Activated CD8-positive, alpha-beta memory T cell treated with anti-CD3 and anti-CD28 coated beads, Interleukin-2, amount 50 U/mL, for 24 hours (primary cell): ENCODE data around the gene SELENOF.
"Not testable (repeated sequence)": the region's sequence is repeated elsewhere in the genome, so short reads cannot be mapped to it uniquely, and the experiment has no call there.

Source experiments
- DNase-seq: peaks from one replicate; pipeline ENCODE4 v3.0.0-alpha.2; 2020; ENCODE audit errors: extremely low read depth

The SELENOF gene

DNA sequence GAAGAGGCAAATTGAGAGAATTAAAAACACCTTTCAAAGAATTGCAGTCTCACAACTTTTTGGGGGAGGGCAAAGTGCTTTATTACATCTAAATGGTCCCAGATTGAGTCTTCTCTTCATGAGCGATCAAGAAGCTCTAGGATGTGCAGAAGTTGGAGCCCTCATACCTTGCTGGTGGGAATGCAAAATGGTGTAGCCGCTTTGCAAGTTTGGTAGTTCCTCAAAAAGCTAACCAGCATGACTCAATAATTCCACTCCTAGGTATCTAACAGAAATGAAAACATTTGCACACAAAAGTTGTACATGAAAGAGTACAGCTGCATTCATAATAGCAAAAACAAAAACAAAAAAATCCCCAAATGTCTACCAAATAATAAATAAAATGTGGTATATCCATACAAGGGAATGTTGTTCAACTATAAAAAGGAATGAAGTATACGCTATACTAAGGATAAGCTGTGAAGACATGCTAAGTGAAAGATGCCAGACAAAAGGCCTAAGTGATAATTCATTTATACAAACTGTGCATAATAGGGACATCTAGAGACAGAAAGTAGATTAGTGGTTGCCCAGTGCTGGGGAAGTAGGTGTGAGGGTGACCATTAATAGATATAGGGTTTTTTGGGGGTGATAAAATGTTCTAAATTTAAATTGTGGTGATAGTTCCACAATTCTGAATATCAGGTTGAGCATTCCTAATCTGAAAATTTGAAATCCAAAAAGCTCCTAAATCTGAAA, 55.2 kb downstream of the SELENOF start:
- DNase-seq: no peak

GRCh38 chr1:86856196-86856595, 57.7 kb downstream of the SELENOF start:
- DNase-seq: no peak

DNA sequence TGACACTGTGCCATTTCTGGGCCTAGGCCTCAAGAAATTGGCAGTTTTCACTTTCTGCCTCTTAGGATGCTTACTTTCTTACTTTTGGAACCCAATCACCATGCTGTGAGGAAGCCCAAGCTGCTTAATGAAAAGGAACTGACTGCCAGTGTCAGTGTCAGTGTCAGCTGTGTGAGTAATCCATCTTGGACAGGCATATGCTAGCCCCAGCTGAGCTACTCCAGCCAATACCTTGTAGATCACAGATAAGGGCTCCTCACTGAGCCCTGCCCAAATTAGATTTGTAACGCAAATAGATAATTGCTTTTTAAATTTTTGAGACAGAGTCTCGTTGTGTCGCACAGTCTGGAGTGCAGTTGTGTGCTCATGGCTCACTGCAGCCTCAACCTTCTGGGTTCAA, 59.6 kb downstream of the SELENOF start:
- no peak for DNase-seq

DNA sequence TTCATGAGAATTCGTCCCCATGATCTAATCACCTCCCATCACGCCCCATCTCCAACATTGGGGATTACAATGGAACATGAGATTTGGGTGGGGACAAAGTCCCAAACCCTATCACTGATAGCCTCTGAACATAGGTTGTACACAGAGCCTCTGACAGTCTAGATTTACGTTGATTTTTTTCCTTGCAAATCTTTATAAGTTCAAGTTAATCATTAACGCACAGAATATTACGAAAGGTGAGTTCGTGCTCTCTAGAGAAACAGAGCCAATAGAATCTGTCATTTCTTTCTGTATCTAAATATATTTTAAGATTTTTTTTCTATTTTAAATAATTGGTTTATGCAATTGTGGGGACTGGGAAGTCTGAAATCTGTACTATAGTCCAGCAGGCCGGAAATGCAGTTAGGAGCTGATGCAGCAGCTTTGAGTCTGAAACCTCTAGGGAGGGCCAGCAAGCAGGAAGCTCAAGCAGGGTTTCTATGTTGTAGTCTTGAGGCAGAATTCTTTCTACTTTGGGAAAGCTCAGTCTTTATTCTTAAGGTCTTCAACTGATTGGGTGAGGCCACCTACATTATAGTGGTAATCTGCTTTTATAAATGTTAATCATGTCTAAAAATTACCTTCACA, 61.0 kb downstream of the SELENOF start:
- no peak for DNase-seq

DNA sequence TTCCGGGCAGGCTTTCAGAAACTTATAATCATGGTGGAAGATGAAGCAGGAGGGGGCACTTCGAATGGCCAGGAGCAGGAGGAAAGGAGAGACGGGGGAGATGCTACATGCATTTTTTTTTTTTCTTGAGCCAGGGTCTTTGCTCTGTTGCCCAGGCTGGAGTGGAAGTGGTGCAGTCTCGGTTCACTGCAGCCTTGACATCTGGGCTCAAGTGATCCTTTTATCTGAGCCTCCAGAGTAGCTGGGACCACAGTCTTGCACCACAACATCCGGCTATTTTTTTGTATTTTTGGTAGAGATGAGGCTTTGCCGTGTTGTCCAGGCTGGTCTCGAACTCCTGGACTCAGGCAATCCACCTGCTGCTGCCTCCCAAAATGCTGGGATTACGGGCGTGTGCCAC, 61.6 kb downstream of the SELENOF start:
- no peak for DNase-seq

DNA sequence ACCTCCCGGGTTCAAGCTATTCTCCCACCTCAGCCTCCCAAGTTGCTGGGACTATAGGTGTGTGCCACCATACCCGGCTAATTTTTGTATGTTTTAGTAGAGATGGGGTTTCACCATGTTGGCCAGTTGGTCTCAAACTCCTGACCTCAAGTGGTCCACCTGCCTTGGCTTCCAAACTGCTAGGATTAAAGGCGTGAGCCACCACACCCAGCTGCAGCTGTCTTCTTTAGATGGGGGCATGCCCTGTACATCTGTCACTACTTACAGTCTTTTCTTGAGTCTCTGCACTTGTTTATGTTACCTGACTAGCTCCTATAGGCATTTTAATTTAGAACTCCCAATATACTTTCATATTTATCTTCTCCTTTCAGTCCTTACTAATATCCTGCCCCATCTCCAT, 64.2 kb downstream of the SELENOF start:
- no peak for DNase-seq

- no peak for DNase-seq
These were observed 65.3 kb downstream of the SELENOF start for GRCh38 chr1:86848654-86849053.

DNA sequence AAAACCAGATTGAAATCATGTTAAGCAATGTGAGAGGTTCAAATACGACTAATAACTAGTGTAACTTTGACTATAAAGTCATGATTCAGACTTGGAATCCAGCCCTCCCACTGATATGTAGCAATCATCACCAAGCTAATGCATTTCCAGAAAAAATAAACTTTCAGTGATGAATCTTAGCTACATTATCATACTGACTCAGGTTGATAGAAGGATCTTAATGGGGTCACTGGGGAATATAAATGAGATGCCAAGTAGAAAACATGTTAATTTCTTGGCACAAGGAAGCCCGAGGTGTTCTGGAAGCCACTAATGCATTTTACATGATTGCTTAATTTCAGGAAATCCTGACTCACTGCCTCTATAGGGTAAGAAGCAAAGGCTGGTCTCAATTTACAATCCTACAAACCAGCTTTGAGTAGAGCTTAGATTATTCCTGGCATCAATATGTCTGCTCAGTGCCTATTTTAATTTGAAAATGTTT, 67.7 kb downstream of the SELENOF start:
- DNase-seq: no peak

DNA sequence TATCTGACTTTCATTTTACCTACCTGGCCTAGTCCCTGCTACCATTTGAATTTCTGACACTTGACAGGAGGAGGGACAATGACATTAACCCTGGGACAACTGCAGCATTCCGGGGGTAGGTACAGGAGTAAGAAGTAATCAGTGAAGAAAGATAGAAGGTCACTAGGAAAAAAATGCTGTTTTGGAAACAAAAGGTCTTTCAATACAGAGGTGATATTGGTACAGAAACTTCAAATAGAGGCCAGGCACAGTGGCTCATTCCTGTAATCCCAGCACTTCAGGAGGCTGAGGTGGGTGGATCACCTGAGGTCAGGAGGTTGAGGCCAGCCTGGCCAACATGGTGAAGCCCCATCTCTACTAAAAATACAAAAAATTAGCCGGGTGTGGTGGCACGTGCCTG, 68.4 kb downstream of the SELENOF start:
- no peak for DNase-seq

- no peak for DNase-seq
These were observed 72.8 kb downstream of the SELENOF start for GRCh38 chr1:86841116-86841515.

GRCh38 chr1:86833461-86834215, 80.3 kb downstream of the SELENOF start:
- DNase-seq: no peak

DNA sequence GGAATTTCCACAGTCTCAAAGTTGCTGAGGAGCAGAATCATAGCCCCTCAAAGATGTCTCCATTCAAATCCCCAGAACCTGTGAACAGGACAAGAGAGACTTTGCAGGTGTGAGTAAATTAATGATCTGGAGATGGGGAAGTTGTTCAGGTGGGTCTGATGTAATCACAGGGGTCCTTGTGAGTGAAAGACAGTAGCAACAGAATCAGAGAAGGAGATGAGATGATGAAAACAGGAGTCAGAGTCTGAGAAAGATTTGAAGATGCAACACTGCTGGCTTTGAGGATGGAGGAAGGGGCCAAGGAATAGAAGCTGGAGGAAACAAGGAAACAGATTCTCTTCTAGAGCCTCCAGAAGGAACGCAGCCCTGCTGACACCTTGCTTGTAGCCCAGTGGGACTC, 81.5 kb downstream of the SELENOF start:
- no peak for DNase-seq

DNA sequence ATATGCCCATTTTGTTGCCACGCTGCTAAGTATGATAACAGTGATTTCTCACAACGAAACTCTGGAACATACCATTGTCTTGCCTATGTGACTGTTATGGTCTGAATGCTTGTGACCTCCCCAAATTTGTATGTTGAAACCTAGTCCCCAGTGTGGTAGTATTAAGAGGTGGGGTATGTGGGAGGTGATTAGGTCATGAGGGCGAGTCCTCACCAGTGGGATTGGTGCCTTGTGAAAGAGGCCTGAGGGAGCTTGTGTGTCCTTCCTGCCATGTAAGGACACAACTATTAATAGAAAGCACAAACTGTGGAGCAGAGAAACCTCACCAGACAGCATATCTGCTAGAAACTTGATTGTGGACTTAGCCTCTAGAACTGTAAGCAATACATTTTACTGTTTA, 84.6 kb downstream of the SELENOF start:
- DNase-seq: no peak

- no peak for DNase-seq
These were observed 85.9 kb downstream of the SELENOF start for GRCh38 chr1:86828024-86828423.

- DNase-seq: no peak
These were observed 87.1 kb downstream of the SELENOF start for GRCh38 chr1:86826856-86827255.

DNA sequence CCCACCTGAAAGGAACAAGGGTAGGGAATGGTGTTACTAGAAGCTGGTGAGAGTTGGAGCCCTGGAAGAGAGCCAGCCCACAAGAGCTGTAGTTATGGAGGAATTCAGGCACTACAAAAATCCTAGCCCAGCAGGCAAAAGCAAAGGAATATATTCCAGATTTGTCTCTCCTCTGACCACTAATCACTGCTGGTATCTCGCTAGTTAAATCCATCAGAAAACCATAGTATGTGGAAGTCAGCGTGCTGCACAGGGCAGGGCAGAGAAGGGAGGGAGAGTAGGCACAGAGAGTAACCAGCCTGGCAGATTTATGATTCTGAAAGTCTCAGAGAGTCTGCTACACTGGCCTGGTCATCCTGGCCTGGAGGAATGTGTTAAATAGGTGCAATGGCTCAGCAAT, 88.6 kb downstream of the SELENOF start:
- DNase-seq: no peak

DNA sequence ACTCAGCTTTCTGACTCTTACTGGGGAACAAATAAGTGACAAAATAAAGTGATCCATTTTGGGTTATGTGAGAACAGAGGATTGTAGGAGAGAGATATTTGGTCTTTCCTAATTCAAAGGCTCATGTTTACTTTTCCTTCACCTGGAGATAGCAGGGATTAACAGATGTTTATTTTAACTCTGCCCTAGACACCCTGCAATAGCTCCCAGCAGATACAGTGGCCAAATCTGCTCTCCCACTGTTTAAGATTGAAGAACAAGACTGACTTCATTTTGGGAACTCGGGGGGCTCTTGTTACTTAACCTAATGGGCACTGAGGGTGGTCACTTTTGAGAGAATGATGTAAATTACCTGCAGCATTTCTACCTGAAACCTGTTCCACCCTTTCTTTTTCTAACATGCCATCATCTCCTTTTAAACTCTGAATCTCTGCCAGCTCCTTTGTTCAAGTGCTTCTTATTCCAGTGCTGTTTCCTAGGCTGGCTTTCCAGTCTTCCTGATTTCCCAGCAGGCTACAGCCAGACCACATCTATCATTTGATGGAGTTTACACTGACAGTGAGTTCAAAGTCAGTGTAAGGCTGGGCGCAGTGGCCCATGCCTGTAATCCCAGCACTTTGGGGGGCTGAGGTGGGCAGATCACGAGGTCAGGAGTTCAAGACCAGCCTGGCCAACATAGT, 90.0 kb downstream of the SELENOF start:
- no peak for DNase-seq

DNA sequence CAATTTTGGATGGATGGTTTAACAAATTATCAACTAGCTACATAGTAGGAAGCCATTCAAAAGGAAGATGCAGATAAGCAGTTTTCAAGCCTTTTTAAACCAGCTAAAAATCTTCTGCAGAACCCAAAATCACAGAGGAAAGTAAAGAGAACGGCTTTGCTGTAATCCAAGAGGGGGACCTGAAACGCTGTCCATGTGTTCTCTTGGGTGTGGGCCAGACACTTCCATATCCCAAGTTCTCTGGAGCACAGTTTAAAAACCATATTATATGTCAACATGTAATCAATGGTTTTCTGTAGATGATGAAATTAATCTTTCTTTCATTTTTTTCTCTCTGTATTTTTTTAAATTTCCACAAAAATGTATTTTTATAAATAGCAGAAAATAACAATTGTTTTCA, 90.5 kb downstream of the SELENOF start:
- no peak for DNase-seq

DNA sequence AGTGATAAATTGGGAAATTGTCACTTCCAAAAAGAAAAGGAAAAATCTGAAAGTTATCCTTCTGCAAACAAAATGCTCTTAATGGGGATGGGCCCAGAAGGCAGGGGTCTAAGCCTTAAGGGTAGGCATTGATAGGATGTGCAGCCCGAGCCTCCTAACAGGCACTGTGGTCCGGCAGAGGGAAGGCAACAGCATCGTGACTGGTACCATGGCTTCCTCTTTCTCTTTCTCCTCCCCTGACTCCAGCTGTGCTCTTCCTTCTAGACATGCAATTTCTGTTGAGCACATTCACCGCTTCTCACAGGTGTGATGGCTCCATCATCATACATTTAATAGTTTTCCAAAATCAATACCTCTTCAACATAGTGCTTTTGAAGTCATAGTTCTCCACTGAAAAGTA, 91.5 kb downstream of the SELENOF start:
- no peak for DNase-seq

- no peak for DNase-seq
These were observed 92.0 kb downstream of the SELENOF start for GRCh38 chr1:86821956-86822355.

DNA sequence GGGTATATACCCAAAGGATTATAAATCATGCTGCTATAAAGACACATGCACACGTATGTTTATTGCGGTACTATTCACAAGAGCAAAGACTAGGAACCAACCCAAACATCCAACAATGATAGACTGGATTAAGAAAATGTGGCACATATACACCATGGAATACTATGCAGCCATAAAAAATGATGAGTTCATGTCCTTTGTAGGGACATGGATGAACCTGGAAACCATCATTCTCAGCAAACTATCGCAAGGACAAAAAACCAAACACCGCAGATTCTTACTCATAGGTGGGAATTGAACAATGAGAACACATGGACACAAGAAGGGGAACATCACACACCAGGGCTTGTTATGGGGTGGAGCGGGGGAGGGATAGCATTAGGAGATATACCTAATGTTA, 94.0 kb downstream of the SELENOF start:
- not testable (repeated sequence) for DNase-seq

GRCh38 chr1:86817246-86817826, 96.6 kb downstream of the SELENOF start:
- not testable (repeated sequence) for DNase-seq
